ENCODE results near the gene SNED1.
A peak's percentile ranks its signal among the peaks of the same experiment; 100 is the strongest.

The SNED1 gene

DNA sequence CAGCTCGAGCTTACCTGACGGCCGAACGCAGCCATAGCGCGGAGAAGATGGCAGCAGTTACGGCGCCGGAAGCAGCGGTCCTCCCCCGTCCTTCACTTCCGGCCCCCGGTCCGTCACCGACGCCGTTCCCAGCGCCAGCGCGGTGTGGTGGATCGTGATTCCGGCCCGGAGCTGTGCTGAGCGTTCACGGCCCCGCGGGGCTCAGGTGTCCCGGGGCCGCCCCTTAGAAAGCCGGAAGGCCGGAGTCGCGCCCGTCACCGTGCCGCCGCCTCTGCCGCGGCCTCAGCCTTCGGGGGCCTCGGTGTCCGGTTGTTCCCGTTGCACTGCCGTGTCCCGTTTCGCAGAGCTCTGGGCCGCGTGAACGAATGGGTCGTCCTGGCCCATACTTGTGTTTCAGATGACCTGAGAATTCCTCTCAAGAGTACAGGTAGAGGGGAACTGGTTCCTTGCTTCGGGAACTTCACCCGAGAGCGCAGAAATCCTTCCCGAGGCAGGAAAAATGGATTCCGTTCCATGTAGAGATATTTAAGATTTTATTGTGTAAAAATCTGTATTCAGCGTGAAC lies 103.9 kb downstream of the SNED1 start, which contains the start of gene MTERF4 (continued):
- TF ChIP-seq ZNF76 (tag by site-specific recombination; IDR thresholded peaks at IDR 0.05; ENCODE audit: borderline replicate concordance, low read depth): peak; percentile 83; the same call in 1 of the 2 replicates
- peak; percentile 97 for TF ChIP-seq ZNF501 (tag by site-specific recombination; IDR thresholded peaks at IDR 0.05)
- no peak for TF ChIP-seq SCRT2 (tag by site-specific recombination; IDR thresholded peaks at IDR 0.05)
- TF ChIP-seq ZNF843 (tag by site-specific recombination; IDR thresholded peaks at IDR 0.05): peak; percentile 82
- TF ChIP-seq, protein P1, sequence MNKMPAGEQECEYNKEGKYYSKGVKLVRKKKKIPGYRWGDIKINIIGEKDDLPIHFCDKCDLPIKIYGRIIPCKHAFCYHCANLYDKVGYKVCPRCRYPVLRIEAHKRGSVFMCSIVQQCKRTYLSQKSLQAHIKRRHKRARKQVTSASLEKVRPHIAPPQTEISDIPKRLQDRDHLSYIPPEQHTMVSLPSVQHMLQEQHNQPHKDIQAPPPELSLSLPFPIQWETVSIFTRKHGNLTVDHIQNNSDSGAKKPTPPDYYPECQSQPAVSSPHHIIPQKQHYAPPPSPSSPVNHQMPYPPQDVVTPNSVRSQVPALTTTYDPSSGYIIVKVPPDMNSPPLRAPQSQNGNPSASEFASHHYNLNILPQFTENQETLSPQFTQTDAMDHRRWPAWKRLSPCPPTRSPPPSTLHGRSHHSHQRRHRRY (tag by site-specific recombination; IDR thresholded peaks at IDR 0.05): no peak
- no peak for TF ChIP-seq ZNF426 (tag by site-specific recombination; IDR thresholded peaks at IDR 0.05)
- peak; percentile 61; the same call in 1 of the 2 replicates for TF ChIP-seq KLF10 (tag by site-specific recombination; IDR thresholded peaks at IDR 0.05)
- peak; percentile 84 for TF ChIP-seq OVOL3 (tag by site-specific recombination; IDR thresholded peaks at IDR 0.05)
- peak; percentile 38; the same call in 1 of the 2 replicates for TF ChIP-seq ZNF341 (tag by site-specific recombination; IDR thresholded peaks at IDR 0.05; ENCODE audit: low read depth)
- TF ChIP-seq, protein P2, sequence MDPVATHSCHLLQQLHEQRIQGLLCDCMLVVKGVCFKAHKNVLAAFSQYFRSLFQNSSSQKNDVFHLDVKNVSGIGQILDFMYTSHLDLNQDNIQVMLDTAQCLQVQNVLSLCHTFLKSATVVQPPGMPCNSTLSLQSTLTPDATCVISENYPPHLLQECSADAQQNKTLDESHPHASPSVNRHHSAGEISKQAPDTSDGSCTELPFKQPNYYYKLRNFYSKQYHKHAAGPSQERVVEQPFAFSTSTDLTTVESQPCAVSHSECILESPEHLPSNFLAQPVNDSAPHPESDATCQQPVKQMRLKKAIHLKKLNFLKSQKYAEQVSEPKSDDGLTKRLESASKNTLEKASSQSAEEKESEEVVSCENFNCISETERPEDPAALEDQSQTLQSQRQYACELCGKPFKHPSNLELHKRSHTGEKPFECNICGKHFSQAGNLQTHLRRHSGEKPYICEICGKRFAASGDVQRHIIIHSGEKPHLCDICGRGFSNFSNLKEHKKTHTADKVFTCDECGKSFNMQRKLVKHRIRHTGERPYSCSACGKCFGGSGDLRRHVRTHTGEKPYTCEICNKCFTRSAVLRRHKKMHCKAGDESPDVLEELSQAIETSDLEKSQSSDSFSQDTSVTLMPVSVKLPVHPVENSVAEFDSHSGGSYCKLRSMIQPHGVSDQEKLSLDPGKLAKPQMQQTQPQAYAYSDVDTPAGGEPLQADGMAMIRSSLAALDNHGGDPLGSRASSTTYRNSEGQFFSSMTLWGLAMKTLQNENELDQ (tag by site-specific recombination; IDR thresholded peaks at IDR 0.05; ENCODE audit: low read depth): no peak
- TF ChIP-seq ZNF654 (tag by site-specific recombination; IDR thresholded peaks at IDR 0.05; ENCODE audit: low read depth): no peak
- no peak for TF ChIP-seq ZNF169 (tag by site-specific recombination; IDR thresholded peaks at IDR 0.05)
- TF ChIP-seq KLF7 (tag by site-specific recombination; IDR thresholded peaks at IDR 0.05; ENCODE audit: borderline replicate concordance): peak; percentile 81; the same call in 1 of the 2 replicates
- TF ChIP-seq ZNF335 (tag by site-specific recombination; conservative IDR thresholded peaks at IDR 0.05): peak; percentile 79
- peak; percentile 100 for TF ChIP-seq GLI4 (tag by site-specific recombination; IDR thresholded peaks at IDR 0.05)
- TF ChIP-seq WT1 (tag by site-specific recombination; IDR thresholded peaks at IDR 0.05): peak; percentile 44; the same call in 1 of the 2 replicates
- TF ChIP-seq, protein P3, sequence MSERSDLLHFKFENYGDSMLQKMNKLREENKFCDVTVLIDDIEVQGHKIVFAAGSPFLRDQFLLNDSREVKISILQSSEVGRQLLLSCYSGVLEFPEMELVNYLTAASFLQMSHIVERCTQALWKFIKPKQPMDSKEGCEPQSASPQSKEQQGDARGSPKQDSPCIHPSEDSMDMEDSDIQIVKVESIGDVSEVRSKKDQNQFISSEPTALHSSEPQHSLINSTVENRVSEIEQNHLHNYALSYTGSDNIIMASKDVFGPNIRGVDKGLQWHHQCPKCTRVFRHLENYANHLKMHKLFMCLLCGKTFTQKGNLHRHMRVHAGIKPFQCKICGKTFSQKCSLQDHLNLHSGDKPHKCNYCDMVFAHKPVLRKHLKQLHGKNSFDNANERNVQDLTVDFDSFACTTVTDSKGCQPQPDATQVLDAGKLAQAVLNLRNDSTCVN (tag by site-specific recombination; optimal IDR thresholded peaks at IDR 0.05): peak; percentile 95
- TF ChIP-seq ZBTB17 (tag by site-specific recombination; IDR thresholded peaks at IDR 0.05): peak; percentile 86
- peak; percentile 82 for TF ChIP-seq ZNF10 (tag by site-specific recombination; IDR thresholded peaks at IDR 0.05)
- no peak for TF ChIP-seq ZNF791 (tag by site-specific recombination; IDR thresholded peaks at IDR 0.05)
- peak; percentile 78; the same call in 1 of the 2 replicates for TF ChIP-seq ZNF610 (tag by site-specific recombination; IDR thresholded peaks at IDR 0.05; ENCODE audit: borderline replicate concordance)
- TF ChIP-seq ZNF585B (tag by site-specific recombination; IDR thresholded peaks at IDR 0.05): 0 out of 2 replicates have a peak, but pooled peaks have one; percentile 14
- 0 out of 2 replicates have a peak, but pooled peaks have one; percentile 29 for TF ChIP-seq ZNF664 (tag by site-specific recombination; IDR thresholded peaks at IDR 0.05)
- TF ChIP-seq ZBTB21 (tag by site-specific recombination; IDR thresholded peaks at IDR 0.05): peak; percentile 55
